Measurements from ENCODE around the gene TRPV2.
"Not testable (repeated sequence)": the region's sequence is repeated elsewhere in the genome, so short reads cannot be mapped to it uniquely, and the experiment has no call there.

Gene TRPV2

GRCh38 chr17:16415031-16415924 lies at the start of gene TRPV2:
TSS of gene TRPV2 (plus strand) at chr17:16415571. CDS start at chr17:16417669, 2,098 bp downstream.
- in situ Hi-C loops (cut with HindIII; ENCODE audit: low sequenced_read_pairs) = no loop called here

- in situ Hi-C loops (cut with HindIII; ENCODE audit: low sequenced_read_pairs) = no loop called here
Measured at GRCh38 chr17:16371742-16372141, 43.6 kb upstream of the TRPV2 start.

GRCh38 chr17:16374146-16374938 lies 41.0 kb upstream of the TRPV2 start:
- in situ Hi-C loops (cut with HindIII; ENCODE audit: low sequenced_read_pairs) = no loop called here

GRCh38 chr17:16377941-16378341 lies 37.4 kb upstream of the TRPV2 start:
- in situ Hi-C loops (cut with HindIII; ENCODE audit: low sequenced_read_pairs) = no loop called here

- in situ Hi-C loops (cut with HindIII; ENCODE audit: low sequenced_read_pairs) = no loop called here
Measured at GRCh38 chr17:16378636-16379282, 36.6 kb upstream of the TRPV2 start.

- in situ Hi-C loops (cut with HindIII; ENCODE audit: low sequenced_read_pairs) = no loop called here
Measured at GRCh38 chr17:16379654-16380053, 35.7 kb upstream of the TRPV2 start.

- in situ Hi-C loops (cut with HindIII; ENCODE audit: low sequenced_read_pairs) = no loop called here
Measured at GRCh38 chr17:16380640-16381495, 34.5 kb upstream of the TRPV2 start, which contains the start of gene UBB. TSS of gene UBB (plus strand) at chr17:16381091. CDS start at chr17:16381908, 817 bp downstream.

GRCh38 chr17:16381496-16381820 lies 33.9 kb upstream of the TRPV2 start:
- in situ Hi-C loops (cut with HindIII; ENCODE audit: low sequenced_read_pairs) = no loop called here

- in situ Hi-C loops (cut with HindIII; ENCODE audit: low sequenced_read_pairs) = no loop called here
Measured at GRCh38 chr17:16383216-16383615, 32.2 kb upstream of the TRPV2 start.

GRCh38 chr17:16383772-16384287 lies 31.5 kb upstream of the TRPV2 start:
- in situ Hi-C loops (cut with HindIII; ENCODE audit: low sequenced_read_pairs) = no loop called here

GRCh38 chr17:16384557-16384956 lies 30.8 kb upstream of the TRPV2 start:
- in situ Hi-C loops (cut with HindIII; ENCODE audit: low sequenced_read_pairs) = no loop called here

- in situ Hi-C loops (cut with HindIII; ENCODE audit: low sequenced_read_pairs) = not testable (repeated sequence)
Measured at GRCh38 chr17:16386126-16386507, 29.3 kb upstream of the TRPV2 start.

- in situ Hi-C loops (cut with HindIII; ENCODE audit: low sequenced_read_pairs) = no loop called here
Measured at GRCh38 chr17:16391451-16391850, 23.9 kb upstream of the TRPV2 start.

GRCh38 chr17:16392491-16392890 lies 22.9 kb upstream of the TRPV2 start:
- in situ Hi-C loops (cut with HindIII; ENCODE audit: low sequenced_read_pairs) = not testable (repeated sequence)

- in situ Hi-C loops (cut with HindIII; ENCODE audit: low sequenced_read_pairs) = not testable (repeated sequence)
Measured at GRCh38 chr17:16395887-16396286, 19.5 kb upstream of the TRPV2 start.

GRCh38 chr17:16396693-16397092 lies 18.7 kb upstream of the TRPV2 start:
- in situ Hi-C loops (cut with HindIII; ENCODE audit: low sequenced_read_pairs) = not testable (repeated sequence)

GRCh38 chr17:16398270-16399267 lies 16.8 kb upstream of the TRPV2 start:
- in situ Hi-C loops (cut with HindIII; ENCODE audit: low sequenced_read_pairs) = no loop called here

- in situ Hi-C loops (cut with HindIII; ENCODE audit: low sequenced_read_pairs) = not testable (repeated sequence)
Measured at GRCh38 chr17:16403847-16404246, 11.5 kb upstream of the TRPV2 start.
